ENCODE results near the gene ELAVL1. TPM values are rescaled to one million over a fixed set of nuclear protein-coding genes. Genes with fewer than 3 reads are reported as not detected.
A peak's percentile ranks its signal among the peaks of the same experiment; 100 is the strongest.

The ELAVL1 gene
- total and polyA plus RNA-seq, 9 of the 15 experiments (the other 6 are each of a cell fraction or from before 2014, with no cell fraction given), result 4.3 to 172 (median 69.2) TPM

GRCh38 chr19:8022275-8022674, 16.8 kb upstream of the ELAVL1 start (continued):
- TF ChIP-seq, protein P1, sequence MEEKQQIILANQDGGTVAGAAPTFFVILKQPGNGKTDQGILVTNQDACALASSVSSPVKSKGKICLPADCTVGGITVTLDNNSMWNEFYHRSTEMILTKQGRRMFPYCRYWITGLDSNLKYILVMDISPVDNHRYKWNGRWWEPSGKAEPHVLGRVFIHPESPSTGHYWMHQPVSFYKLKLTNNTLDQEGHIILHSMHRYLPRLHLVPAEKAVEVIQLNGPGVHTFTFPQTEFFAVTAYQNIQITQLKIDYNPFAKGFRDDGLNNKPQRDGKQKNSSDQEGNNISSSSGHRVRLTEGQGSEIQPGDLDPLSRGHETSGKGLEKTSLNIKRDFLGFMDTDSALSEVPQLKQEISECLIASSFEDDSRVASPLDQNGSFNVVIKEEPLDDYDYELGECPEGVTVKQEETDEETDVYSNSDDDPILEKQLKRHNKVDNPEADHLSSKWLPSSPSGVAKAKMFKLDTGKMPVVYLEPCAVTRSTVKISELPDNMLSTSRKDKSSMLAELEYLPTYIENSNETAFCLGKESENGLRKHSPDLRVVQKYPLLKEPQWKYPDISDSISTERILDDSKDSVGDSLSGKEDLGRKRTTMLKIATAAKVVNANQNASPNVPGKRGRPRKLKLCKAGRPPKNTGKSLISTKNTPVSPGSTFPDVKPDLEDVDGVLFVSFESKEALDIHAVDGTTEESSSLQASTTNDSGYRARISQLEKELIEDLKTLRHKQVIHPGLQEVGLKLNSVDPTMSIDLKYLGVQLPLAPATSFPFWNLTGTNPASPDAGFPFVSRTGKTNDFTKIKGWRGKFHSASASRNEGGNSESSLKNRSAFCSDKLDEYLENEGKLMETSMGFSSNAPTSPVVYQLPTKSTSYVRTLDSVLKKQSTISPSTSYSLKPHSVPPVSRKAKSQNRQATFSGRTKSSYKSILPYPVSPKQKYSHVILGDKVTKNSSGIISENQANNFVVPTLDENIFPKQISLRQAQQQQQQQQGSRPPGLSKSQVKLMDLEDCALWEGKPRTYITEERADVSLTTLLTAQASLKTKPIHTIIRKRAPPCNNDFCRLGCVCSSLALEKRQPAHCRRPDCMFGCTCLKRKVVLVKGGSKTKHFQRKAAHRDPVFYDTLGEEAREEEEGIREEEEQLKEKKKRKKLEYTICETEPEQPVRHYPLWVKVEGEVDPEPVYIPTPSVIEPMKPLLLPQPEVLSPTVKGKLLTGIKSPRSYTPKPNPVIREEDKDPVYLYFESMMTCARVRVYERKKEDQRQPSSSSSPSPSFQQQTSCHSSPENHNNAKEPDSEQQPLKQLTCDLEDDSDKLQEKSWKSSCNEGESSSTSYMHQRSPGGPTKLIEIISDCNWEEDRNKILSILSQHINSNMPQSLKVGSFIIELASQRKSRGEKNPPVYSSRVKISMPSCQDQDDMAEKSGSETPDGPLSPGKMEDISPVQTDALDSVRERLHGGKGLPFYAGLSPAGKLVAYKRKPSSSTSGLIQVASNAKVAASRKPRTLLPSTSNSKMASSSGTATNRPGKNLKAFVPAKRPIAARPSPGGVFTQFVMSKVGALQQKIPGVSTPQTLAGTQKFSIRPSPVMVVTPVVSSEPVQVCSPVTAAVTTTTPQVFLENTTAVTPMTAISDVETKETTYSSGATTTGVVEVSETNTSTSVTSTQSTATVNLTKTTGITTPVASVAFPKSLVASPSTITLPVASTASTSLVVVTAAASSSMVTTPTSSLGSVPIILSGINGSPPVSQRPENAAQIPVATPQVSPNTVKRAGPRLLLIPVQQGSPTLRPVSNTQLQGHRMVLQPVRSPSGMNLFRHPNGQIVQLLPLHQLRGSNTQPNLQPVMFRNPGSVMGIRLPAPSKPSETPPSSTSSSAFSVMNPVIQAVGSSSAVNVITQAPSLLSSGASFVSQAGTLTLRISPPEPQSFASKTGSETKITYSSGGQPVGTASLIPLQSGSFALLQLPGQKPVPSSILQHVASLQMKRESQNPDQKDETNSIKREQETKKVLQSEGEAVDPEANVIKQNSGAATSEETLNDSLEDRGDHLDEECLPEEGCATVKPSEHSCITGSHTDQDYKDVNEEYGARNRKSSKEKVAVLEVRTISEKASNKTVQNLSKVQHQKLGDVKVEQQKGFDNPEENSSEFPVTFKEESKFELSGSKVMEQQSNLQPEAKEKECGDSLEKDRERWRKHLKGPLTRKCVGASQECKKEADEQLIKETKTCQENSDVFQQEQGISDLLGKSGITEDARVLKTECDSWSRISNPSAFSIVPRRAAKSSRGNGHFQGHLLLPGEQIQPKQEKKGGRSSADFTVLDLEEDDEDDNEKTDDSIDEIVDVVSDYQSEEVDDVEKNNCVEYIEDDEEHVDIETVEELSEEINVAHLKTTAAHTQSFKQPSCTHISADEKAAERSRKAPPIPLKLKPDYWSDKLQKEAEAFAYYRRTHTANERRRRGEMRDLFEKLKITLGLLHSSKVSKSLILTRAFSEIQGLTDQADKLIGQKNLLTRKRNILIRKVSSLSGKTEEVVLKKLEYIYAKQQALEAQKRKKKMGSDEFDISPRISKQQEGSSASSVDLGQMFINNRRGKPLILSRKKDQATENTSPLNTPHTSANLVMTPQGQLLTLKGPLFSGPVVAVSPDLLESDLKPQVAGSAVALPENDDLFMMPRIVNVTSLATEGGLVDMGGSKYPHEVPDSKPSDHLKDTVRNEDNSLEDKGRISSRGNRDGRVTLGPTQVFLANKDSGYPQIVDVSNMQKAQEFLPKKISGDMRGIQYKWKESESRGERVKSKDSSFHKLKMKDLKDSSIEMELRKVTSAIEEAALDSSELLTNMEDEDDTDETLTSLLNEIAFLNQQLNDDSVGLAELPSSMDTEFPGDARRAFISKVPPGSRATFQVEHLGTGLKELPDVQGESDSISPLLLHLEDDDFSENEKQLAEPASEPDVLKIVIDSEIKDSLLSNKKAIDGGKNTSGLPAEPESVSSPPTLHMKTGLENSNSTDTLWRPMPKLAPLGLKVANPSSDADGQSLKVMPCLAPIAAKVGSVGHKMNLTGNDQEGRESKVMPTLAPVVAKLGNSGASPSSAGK (IDR thresholded peaks at IDR 0.05), result no peak
- no peak for TF ChIP-seq SMAD2 (IDR thresholded peaks at IDR 0.05; ENCODE audit: low read depth, low read length)
- peak; percentile 51; the same call in 1 of the 2 replicates for TF ChIP-seq NR2C1 (IDR thresholded peaks at IDR 0.05)
- no peak for TF ChIP-seq NR2C1 (tag; IDR thresholded peaks at IDR 0.05)
- TF ChIP-seq NCOR1 (IDR thresholded peaks at IDR 0.05), result peak; percentile 29; the same call in 1 of the 2 replicates
- TF ChIP-seq, protein P2, sequence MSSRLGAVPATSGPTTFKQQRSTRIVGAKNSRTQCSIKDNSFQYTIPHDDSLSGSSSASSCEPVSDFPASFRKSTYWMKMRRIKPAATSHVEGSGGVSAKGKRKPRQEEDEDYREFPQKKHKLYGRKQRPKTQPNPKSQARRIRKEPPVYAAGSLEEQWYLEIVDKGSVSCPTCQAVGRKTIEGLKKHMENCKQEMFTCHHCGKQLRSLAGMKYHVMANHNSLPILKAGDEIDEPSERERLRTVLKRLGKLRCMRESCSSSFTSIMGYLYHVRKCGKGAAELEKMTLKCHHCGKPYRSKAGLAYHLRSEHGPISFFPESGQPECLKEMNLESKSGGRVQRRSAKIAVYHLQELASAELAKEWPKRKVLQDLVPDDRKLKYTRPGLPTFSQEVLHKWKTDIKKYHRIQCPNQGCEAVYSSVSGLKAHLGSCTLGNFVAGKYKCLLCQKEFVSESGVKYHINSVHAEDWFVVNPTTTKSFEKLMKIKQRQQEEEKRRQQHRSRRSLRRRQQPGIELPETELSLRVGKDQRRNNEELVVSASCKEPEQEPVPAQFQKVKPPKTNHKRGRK (tag; IDR thresholded peaks at IDR 0.05), result peak; percentile 69
- peak; percentile 67 for TF ChIP-seq CBFA2T3 (IDR thresholded peaks at IDR 0.05)
- peak; percentile 46; the same call in 1 of the 2 replicates for TF ChIP-seq TAL1 (IDR thresholded peaks at IDR 0.05)
- TF ChIP-seq RAD21 (CRISPR knock-in tag; conservative IDR thresholded peaks at IDR 0.05 in 1 of 2, IDR thresholded peaks at IDR 0.05 in 1 of 2), result peak in 1 of 2 experiments; percentile 33; a peak in 1 of 4 replicates
- TF ChIP-seq CREM (IDR thresholded peaks at IDR 0.05; ENCODE audit: low read depth), result 0 out of 2 replicates have a peak, but pooled peaks have one; percentile 17
- peak; percentile 66 for TF ChIP-seq CXXC5 (CRISPR knock-in tag; IDR thresholded peaks at IDR 0.05)
